ENCODE data around the gene FAM20B.

DNA sequence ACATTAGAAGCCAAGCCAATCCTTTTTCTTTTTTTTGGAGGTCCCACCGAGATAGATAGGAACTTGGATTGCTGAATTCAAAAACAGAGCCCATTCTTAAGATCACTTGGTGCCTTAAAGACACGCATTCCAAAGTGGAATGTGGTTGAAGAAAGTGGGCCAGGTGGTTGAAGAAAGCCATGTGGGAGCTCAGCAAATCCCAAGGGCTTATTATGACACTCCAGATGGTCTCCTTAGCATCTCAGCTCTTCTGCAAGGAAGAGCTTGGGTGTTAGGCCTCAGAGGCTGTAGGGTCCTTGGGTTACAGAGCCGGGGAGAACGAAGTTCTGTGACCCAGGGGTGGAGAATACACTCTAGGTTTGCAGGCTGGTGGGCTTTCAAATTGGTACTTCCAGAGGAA is 69.7 kb downstream of the FAM20B start:
- no peak for TF ChIP-seq CTCF (IDR thresholded peaks at IDR 0.05)
- TF ChIP-seq POLR2A (IDR thresholded peaks at IDR 0.05), result no peak

Data from lower leg skin (tissue), 3 donors.